ENCODE measurements around the gene FBLN2.

FBLN2 gene

DNA sequence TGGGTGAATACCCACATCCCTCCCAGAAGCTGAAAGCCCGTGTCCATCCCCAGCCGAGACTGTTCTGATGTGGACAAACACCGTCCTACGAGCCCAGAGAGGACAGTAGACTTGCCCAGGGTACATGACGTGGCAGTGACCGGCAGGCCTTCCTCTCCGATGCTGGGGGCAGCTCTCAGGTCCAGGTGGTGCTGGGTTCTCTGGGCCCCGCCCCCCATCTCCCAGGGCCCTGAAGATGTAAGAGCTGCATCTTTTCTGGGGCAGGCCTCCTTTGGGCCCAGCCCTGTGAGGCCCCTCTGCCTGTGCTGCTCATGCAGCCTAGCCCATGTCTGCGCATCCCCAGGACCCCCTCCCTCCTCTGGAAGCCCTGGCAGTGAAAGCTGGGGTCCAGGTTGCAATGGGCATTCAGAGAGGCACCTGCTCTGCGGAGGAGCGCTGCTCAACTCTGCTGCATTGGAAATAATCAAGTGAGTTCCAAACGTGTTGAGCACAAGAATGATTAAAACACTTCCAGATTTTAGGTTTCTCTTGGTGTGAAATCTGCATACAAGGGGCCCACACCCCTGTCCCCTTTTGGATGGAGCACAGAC is 71.9 kb downstream of the FBLN2 start:
- no peaks in the 10 kb centered on the region for H3K9me3 ChIP-seq
- intact Hi-C loops (cut with DNase I; ENCODE audit: low total_unique reads) = no loop called here
- H3K27me3 ChIP-seq = no peaks in the 10 kb centered on the region
- no peak overlapping the region for H3K4me3 ChIP-seq
- peaks cover 0 to 6% (median 3%) of the 10 kb centered on the region in 3 donors for H3K36me3 ChIP-seq
- DNase-seq = no peak
- TF ChIP-seq, protein P1, sequence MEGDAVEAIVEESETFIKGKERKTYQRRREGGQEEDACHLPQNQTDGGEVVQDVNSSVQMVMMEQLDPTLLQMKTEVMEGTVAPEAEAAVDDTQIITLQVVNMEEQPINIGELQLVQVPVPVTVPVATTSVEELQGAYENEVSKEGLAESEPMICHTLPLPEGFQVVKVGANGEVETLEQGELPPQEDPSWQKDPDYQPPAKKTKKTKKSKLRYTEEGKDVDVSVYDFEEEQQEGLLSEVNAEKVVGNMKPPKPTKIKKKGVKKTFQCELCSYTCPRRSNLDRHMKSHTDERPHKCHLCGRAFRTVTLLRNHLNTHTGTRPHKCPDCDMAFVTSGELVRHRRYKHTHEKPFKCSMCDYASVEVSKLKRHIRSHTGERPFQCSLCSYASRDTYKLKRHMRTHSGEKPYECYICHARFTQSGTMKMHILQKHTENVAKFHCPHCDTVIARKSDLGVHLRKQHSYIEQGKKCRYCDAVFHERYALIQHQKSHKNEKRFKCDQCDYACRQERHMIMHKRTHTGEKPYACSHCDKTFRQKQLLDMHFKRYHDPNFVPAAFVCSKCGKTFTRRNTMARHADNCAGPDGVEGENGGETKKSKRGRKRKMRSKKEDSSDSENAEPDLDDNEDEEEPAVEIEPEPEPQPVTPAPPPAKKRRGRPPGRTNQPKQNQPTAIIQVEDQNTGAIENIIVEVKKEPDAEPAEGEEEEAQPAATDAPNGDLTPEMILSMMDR (IDR thresholded peaks at IDR 0.05) = no peak
- no peak overlapping the region for H3K27ac ChIP-seq
- peaks cover 0 to 9% (median 0%) of the 10 kb centered on the region in 4 donors for H3K4me1 ChIP-seq

DNA sequence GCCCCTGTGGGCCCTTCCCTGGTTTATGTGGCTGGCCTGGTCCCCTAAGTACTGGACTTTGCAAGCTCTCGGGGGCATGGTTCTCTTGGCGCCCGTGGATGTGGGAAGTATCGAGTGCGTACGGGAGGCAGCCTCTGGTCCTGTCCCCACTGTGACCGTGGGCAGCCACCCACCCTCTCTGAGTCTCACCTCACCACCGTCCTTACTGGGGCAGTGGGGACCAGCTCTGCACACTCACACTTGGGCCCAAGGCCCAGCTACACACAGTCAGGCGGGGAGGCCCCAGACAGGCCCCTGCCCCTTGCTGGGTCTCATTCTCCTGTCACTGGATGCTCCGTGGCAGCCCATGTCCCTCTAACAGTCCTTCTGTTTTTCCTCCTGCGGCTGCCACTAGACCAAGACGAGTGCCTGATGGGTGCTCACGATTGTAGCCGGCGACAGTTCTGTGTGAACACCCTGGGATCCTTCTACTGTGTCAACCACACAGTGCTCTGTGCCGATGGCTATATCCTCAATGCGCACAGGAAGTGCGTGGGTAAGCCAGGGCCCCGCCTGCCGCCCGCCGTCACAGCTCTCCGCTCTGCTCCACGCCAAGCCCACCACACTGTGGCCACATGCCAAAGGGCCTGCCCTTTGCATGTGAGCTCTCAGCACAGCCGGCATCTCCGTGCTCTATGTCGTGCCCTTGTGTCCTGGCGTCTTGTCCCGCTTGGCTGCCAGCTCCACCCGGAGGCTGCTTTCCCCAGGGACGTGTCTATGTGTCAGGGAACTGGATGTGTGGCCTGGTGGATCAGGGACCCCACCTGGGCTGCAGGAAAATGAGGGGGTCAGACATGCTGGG is 72.7 kb downstream of the FBLN2 start:
- TF ChIP-seq, protein P1 (IDR thresholded peaks at IDR 0.05) = no peak
- Histone ChIP-seq H3K36me3 (peaks cover 0 to 6% (median 3%) of the 10 kb centered on the region in 3 donors), H3K9me3 (no peaks in the 10 kb centered on the region), H3K27ac (no peak overlapping the region), H3K4me1 (peaks cover 0 to 9% (median 0%) of the 10 kb centered on the region in 4 donors), H3K27me3 (no peaks in the 10 kb centered on the region), H3K4me3 (no peak overlapping the region)
- no peak for DNase-seq
- intact Hi-C loops (cut with DNase I; ENCODE audit: low total_unique reads) = no loop called here

DNA sequence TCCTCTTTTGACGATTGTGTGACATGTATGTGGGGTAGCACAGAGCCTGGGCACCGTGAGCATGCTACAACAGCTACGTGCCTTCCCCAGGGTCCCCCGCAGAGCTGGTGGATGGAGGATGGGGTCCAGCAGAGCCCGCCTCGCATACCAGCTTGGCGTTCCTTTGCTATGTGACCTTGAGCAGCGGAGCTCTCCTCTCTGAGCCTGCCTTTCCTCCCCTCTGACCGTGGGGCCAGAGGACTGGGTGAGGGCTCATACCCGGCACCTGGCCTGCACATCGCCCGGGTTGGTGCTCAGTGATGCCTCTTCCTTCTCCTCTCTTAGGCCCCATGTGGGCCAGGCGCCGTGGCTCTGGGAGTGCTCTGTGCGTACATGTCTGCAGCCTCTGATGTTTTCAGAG is 73.4 kb downstream of the FBLN2 start:
- no peak overlapping the region for H3K27ac ChIP-seq
- TF ChIP-seq, protein P1 (IDR thresholded peaks at IDR 0.05) = no peak
- H3K9me3 ChIP-seq = no peaks in the 10 kb centered on the region
- no peak overlapping the region for H3K4me3 ChIP-seq
- H3K27me3 ChIP-seq = no peaks in the 10 kb centered on the region
- no peak for DNase-seq
- H3K4me1 ChIP-seq = peaks cover 0 to 9% (median 0%) of the 10 kb centered on the region in 4 donors
- H3K36me3 ChIP-seq = peaks cover 0 to 6% (median 3%) of the 10 kb centered on the region in 3 donors
- intact Hi-C loops (cut with DNase I; ENCODE audit: low total_unique reads) = no loop called here

DNA sequence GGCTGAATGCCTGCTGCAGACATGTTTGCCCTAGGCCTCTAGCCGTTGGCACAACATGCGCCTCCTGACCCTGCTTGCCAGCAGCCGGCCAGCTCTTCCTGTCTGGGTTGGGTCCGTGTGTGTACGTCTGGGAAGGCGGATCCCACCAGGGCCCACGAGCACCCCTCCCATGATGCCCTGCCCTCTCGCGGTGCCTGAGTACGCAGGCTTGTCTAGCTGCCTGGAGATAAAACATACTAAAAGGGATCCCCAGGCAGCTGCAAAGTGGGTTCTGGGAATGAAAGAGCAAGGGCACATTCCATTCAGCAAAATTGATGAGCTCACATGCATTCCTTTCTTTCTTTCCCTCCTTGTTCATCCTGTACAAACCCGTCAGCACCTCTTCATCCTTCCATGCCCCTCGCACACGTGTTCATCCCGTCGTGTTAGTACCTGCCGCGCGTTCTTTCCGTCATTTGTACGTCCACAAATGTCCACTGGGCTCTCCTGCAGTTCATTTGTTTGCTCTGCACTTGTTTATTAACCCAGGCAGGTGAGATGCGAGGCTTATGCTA is 74.3 kb downstream of the FBLN2 start:
- H3K27ac ChIP-seq = no peak overlapping the region
- DNase-seq = no peak
- no peaks in the 10 kb centered on the region for H3K27me3 ChIP-seq
- intact Hi-C loops (cut with DNase I; ENCODE audit: low total_unique reads) = no loop called here
- H3K36me3 ChIP-seq = peaks cover 0 to 6% (median 0%) of the 10 kb centered on the region in 3 donors
- peaks cover 0 to 9% (median 0%) of the 10 kb centered on the region in 4 donors for H3K4me1 ChIP-seq
- no peaks in the 10 kb centered on the region for H3K9me3 ChIP-seq
- no peak overlapping the region for H3K4me3 ChIP-seq
- TF ChIP-seq, protein P1 (IDR thresholded peaks at IDR 0.05) = no peak

DNA sequence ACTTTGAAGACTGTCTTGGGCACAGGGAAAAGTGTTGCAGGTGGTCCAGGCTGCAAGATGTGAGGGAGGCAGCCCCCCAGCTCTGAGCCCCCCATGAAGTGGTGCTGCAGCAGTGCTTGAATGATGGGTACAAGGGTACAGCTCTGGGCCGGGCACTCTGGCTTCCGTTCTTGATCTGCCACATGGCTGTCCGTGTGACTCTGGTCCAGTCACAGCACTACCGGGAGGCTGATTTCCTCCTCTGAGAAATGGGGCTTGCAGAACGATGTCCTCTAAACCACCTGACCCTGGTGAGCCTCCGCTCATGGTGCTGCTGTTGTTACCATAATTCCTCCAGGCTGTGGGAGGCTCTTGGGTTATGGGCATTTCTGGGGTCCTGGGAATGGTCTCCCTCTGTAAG is 75.1 kb downstream of the FBLN2 start:
- H3K27me3 ChIP-seq = no peaks in the 10 kb centered on the region
- TF ChIP-seq, protein P1 (IDR thresholded peaks at IDR 0.05) = no peak
- H3K36me3 ChIP-seq = peaks cover 0 to 8% (median 4%) of the 10 kb centered on the region in 3 donors
- H3K4me1 ChIP-seq = peaks cover 0 to 9% (median 0%) of the 10 kb centered on the region in 4 donors
- H3K9me3 ChIP-seq = no peaks in the 10 kb centered on the region
- H3K27ac ChIP-seq = no peak overlapping the region
- H3K4me3 ChIP-seq = no peak overlapping the region
- intact Hi-C loops (cut with DNase I; ENCODE audit: low total_unique reads) = no loop called here
- no peak for DNase-seq

Data from tibial artery (tissue), 4 donors.